Femur (tissue), 1 donor: ENCODE measurements around the gene LVRN.

ENCODE experiments used
- DNase-seq: peaks from one replicate; pipeline ENCODE4 v3.0.0-alpha.2; 2017

The LVRN gene

GRCh38 chr5:115961381-115962238 lies 665 bp upstream of the LVRN start:
- peak; percentile 29 for DNase-seq

- peak; percentile 41 for DNase-seq
These were observed 509 bp downstream of the LVRN start for GRCh38 chr5:115962565-115963402.

- DNase-seq, result no peak
These were observed 1.3 kb downstream of the LVRN start for GRCh38 chr5:115963566-115963965.

- no peak for DNase-seq
These were observed 6.5 kb downstream of the LVRN start for GRCh38 chr5:115968770-115969169.

- DNase-seq, result no peak
These were observed 14.8 kb downstream of the LVRN start for GRCh38 chr5:115977096-115977495.

GRCh38 chr5:115977988-115978387 lies 15.7 kb downstream of the LVRN start:
- peak; percentile 29 for DNase-seq

- DNase-seq, result no peak
These were observed 16.5 kb downstream of the LVRN start for GRCh38 chr5:115978779-115979178.

GRCh38 chr5:115979201-115980041 lies 17.1 kb downstream of the LVRN start:
- DNase-seq, result peak; percentile 31

GRCh38 chr5:115983519-115983918 lies 21.2 kb downstream of the LVRN start:
- no peak for DNase-seq

GRCh38 chr5:115985802-115986757 lies 23.8 kb downstream of the LVRN start:
- no peak for DNase-seq

GRCh38 chr5:115988002-115988401 lies 25.7 kb downstream of the LVRN start:
- DNase-seq, result no peak

- DNase-seq, result no peak
These were observed 30.6 kb downstream of the LVRN start for GRCh38 chr5:115992848-115993350.

GRCh38 chr5:115995351-115995750 lies 33.1 kb downstream of the LVRN start:
- no peak for DNase-seq

- DNase-seq, result no peak
These were observed 40.0 kb downstream of the LVRN start for GRCh38 chr5:116002116-116002906.

GRCh38 chr5:116004248-116004647 lies 42.0 kb downstream of the LVRN start:
- DNase-seq, result no peak

- no peak for DNase-seq
These were observed 47.5 kb downstream of the LVRN start for GRCh38 chr5:116009806-116010205.

GRCh38 chr5:116011046-116011445 lies 48.8 kb downstream of the LVRN start:
- no peak for DNase-seq

- no peak for DNase-seq
These were observed 51.0 kb downstream of the LVRN start for GRCh38 chr5:116013207-116013785.

GRCh38 chr5:116013936-116014335 lies 51.7 kb downstream of the LVRN start:
- DNase-seq, result no peak

GRCh38 chr5:116023619-116024018 lies 61.3 kb downstream of the LVRN start:
- DNase-seq, result no peak
